22Rv1 (cell line): ENCODE measurements around the gene CD320.
A peak's percentile ranks its signal among the peaks of the same experiment; 100 is the strongest.

Source experiments
- ZFX ChIP-seq: fragments of 450-650 bp; IDR thresholded peaks from 2 replicates; pipeline ENCODE4 v1.6.1; 2017; ENCODE audit warnings: antibody characterized with exemption, borderline replicate concordance
- TF ChIP-seq, protein P1 (sequence below): fragments of 450-650 bp; IDR thresholded peaks from 2 replicates; pipeline ENCODE4 v1.5.1; 2017; ENCODE audit warnings: mild to moderate bottlenecking

DNA sequence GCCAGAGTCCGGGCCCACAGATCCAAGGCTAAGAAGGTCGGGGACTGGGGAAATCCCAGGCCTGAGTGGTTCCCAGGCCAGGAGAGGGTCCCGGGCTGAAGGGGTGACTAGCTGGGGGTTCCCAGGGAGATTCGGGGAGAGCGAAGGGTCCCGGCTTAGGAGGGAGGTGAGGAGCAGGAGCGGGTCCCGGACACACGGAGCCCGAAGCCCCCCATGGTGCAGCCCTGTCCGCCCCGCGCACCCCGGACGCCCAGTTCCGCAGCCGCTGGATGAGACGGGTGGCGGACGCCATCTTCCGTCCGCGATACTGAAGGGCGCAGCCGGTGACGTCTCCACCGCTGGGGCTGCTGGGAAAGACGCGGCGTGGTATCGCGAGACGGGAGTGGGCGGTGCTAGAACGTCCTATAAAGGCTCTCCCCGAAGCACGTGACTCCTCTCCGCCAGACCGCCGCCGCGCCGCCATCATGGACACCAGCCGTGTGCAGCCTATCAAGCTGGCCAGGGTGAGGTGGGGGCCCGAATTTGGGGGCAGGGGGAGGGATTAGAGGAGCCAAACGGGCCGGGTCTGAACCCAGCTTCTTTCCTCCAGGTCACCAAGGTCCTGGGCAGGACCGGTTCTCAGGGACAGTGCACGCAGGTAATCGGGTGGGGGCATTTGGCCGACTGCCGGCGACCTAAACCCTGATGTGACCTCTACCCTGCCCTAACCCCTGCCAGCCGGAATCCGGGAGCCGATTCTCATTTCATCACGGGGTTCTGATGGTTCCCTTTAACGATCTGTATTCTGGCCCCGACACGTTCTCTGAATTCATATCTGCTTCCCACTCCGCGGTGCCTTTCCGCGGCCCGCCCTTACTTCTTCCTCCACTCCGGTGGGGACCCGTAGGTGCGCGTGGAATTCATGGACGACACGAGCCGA is 13.2 kb upstream of the CD320 start, which contains the start of the genes NDUFA7 and RPS28:
- TF ChIP-seq, protein P1, sequence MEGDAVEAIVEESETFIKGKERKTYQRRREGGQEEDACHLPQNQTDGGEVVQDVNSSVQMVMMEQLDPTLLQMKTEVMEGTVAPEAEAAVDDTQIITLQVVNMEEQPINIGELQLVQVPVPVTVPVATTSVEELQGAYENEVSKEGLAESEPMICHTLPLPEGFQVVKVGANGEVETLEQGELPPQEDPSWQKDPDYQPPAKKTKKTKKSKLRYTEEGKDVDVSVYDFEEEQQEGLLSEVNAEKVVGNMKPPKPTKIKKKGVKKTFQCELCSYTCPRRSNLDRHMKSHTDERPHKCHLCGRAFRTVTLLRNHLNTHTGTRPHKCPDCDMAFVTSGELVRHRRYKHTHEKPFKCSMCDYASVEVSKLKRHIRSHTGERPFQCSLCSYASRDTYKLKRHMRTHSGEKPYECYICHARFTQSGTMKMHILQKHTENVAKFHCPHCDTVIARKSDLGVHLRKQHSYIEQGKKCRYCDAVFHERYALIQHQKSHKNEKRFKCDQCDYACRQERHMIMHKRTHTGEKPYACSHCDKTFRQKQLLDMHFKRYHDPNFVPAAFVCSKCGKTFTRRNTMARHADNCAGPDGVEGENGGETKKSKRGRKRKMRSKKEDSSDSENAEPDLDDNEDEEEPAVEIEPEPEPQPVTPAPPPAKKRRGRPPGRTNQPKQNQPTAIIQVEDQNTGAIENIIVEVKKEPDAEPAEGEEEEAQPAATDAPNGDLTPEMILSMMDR = peak; percentile 31
- no peak for TF ChIP-seq ZFX
